MM.1S (cell line): ENCODE measurements around the gene FAM118A.

Source experiments
- DNase-seq: peaks from one replicate; pipeline ENCODE4 v3.0.0-alpha.2; 2015
- H2AFZ ChIP-seq: fragments of 300-600 bp; sonication (generic); 2 replicates; pipeline ENCODE4 v1.6.0; 2016; ENCODE audit warnings: antibody characterized with exemption, low read length
- H3F3A ChIP-seq: fragments of 300-600 bp; sonication (generic); 2 replicates; pipeline ENCODE4 v1.6.1; 2016; ENCODE audit warnings: mild to moderate bottlenecking, antibody characterized with exemption, low read length, moderate library complexity, mixed read lengths; ENCODE audit not compliant: insufficient read depth
- H3K27ac ChIP-seq: fragments of 300-600 bp; sonication (generic); 2 replicates; pipeline ENCODE4 v1.5.1; 2016; ENCODE audit warnings: mild to moderate bottlenecking, low read length
- H3K27me3 ChIP-seq: fragments of 300-600 bp; sonication (generic); replicated peaks from 2 replicates; pipeline ENCODE4 v1.6.0; 2016; ENCODE audit warnings: low read length; ENCODE audit not compliant: insufficient read depth
- H3K36me3 ChIP-seq: fragments of 300-600 bp; sonication (generic); replicated peaks from 2 replicates; pipeline ENCODE4 v1.6.1; 2016; ENCODE audit warnings: mild to moderate bottlenecking, low read length, mixed read lengths; ENCODE audit not compliant: insufficient read depth
- H3K4me1 ChIP-seq: fragments of 300-600 bp; sonication (generic); 2 replicates; pipeline ENCODE4 v1.6.1; 2016; ENCODE audit warnings: low read length, mixed read lengths
- H3K4me2 ChIP-seq: fragments of 300-600 bp; sonication (generic); 2 replicates; pipeline ENCODE4 v1.6.0; 2016; ENCODE audit warnings: low read depth, low read length
- H3K4me3 ChIP-seq: fragments of 300-600 bp; sonication (generic); 2 replicates; pipeline ENCODE4 v1.5.1; 2016; ENCODE audit warnings: low read length, mixed read lengths
- H3K79me2 ChIP-seq: fragments of 300-600 bp; sonication (generic); 2 replicates; pipeline ENCODE4 v1.6.1; 2016; ENCODE audit warnings: mixed run types, low read length, mixed read lengths
- H3K9ac ChIP-seq: fragments of 300-600 bp; sonication (generic); 2 replicates; pipeline ENCODE4 v1.6.1; 2016; ENCODE audit warnings: low read length, mixed read lengths
- H3K9me2 ChIP-seq: fragments of 300-600 bp; sonication (generic); replicated peaks from 2 replicates; pipeline ENCODE4 v1.6.1; 2016; ENCODE audit warnings: mild to moderate bottlenecking, low read length, mixed read lengths; ENCODE audit not compliant: insufficient read depth
- H3K9me3 ChIP-seq: fragments of 300-600 bp; sonication (generic); replicated peaks from 2 replicates; pipeline ENCODE4 v1.6.1; 2016; ENCODE audit warnings: mild to moderate bottlenecking, low read length, mixed read lengths; ENCODE audit not compliant: insufficient read depth
- H4K20me1 ChIP-seq: fragments of 300-600 bp; sonication (generic); 2 replicates; pipeline ENCODE4 v1.6.1; 2016; ENCODE audit warnings: mild to moderate bottlenecking, low read length, moderate library complexity, mixed read lengths; ENCODE audit not compliant: insufficient read depth
- EZH2 ChIP-seq: fragments of 300-600 bp; sonication (generic); optimal IDR thresholded peaks from 2 replicates; pipeline ENCODE3; 2017; ENCODE audit warnings: low read depth, mild to moderate bottlenecking, antibody characterized with exemption, low read length, mixed read lengths
- EZH2phosphoT487 ChIP-seq: fragments of 300-600 bp; sonication (generic); IDR thresholded peaks from 2 replicates; pipeline ENCODE4 v1.6.1; 2018; ENCODE audit warnings: antibody characterized with exemption, low read length
- TF ChIP-seq, protein P1 (sequence below): fragments of 300-600 bp; sonication (generic); IDR thresholded peaks from 2 replicates; pipeline ENCODE4 v1.5.1; 2016; ENCODE audit warnings: antibody characterized with exemption, low read length, mixed read lengths

FAM118A gene

DNA sequence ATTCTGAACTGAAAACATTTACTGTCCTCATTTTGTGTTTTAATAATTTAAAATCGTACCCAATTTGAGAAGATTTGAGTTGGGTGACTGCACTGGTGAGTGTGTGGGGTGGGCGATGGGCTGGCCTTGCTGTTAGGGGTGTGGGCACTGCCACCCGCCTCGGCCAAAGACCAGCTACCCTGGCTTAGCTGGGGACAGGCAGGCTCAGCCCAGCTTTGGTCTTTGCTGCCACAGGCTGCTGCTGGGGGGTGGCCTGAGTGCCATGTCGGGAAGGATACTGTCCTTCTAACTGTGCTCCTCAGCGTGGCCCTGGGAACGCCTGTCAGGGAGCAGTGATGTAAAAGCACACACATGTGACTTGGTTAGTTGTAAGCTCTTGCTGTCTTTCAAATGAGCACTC lies 22.3 kb downstream of the FAM118A start:
- Histone ChIP-seq H2AFZ (no peak overlapping the region), H3K4me1 (no peaks in the 10 kb centered on the region), H3K36me3 (peaks cover 3% of the 10 kb centered on the region; the same call in 1 of the 2 replicates), H3F3A (no peaks in the 10 kb centered on the region), H3K9me2 (no peaks in the 10 kb centered on the region), H4K20me1 (no peaks in the 10 kb centered on the region), H3K4me2 (no peak overlapping the region), H3K9ac (no peak overlapping the region), H3K9me3 (no peaks in the 10 kb centered on the region), H3K27ac (no peak overlapping the region), H3K27me3 (no peaks in the 10 kb centered on the region), H3K4me3 (no peak overlapping the region), H3K79me2 (no peaks in the 10 kb centered on the region)
- no peak for DNase-seq
- TF ChIP-seq, protein P1, sequence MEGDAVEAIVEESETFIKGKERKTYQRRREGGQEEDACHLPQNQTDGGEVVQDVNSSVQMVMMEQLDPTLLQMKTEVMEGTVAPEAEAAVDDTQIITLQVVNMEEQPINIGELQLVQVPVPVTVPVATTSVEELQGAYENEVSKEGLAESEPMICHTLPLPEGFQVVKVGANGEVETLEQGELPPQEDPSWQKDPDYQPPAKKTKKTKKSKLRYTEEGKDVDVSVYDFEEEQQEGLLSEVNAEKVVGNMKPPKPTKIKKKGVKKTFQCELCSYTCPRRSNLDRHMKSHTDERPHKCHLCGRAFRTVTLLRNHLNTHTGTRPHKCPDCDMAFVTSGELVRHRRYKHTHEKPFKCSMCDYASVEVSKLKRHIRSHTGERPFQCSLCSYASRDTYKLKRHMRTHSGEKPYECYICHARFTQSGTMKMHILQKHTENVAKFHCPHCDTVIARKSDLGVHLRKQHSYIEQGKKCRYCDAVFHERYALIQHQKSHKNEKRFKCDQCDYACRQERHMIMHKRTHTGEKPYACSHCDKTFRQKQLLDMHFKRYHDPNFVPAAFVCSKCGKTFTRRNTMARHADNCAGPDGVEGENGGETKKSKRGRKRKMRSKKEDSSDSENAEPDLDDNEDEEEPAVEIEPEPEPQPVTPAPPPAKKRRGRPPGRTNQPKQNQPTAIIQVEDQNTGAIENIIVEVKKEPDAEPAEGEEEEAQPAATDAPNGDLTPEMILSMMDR: no peak
- TF ChIP-seq EZH2 (no peak), EZH2phosphoT487 (no peak)

DNA sequence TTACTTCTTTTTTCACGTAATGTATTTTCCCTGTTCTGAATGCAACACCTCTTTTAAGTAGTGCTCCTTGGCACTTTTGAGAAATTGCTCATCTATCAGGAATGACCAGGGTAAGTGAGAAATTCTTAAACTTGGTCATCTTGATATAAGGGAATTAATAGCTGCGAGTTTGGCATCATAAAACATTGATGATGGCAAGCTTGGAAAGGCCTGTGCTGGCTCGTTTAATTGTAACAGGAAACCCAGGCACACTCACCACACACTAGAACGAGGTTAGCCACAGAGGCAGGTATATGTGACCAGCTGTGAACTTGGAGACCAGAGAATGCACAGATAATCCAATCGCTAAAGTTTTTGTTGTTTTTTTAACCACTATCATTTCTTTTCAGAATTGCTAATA lies 24.3 kb downstream of the FAM118A start:
- Histone ChIP-seq H3K27me3 (no peaks in the 10 kb centered on the region), H4K20me1 (no peaks in the 10 kb centered on the region), H3K9me2 (no peaks in the 10 kb centered on the region), H3K27ac (no peak overlapping the region), H3K4me1 (no peaks in the 10 kb centered on the region), H3K36me3 (peaks cover 3% of the 10 kb centered on the region; the same call in 1 of the 2 replicates), H3K9me3 (no peaks in the 10 kb centered on the region), H3K79me2 (no peaks in the 10 kb centered on the region), H3K4me3 (no peak overlapping the region), H3F3A (no peaks in the 10 kb centered on the region), H3K9ac (no peak overlapping the region), H2AFZ (no peak overlapping the region), H3K4me2 (no peak overlapping the region)
- no peak for DNase-seq
- TF ChIP-seq EZH2 (no peak), EZH2phosphoT487 (no peak)
- TF ChIP-seq, protein P1: no peak

DNA sequence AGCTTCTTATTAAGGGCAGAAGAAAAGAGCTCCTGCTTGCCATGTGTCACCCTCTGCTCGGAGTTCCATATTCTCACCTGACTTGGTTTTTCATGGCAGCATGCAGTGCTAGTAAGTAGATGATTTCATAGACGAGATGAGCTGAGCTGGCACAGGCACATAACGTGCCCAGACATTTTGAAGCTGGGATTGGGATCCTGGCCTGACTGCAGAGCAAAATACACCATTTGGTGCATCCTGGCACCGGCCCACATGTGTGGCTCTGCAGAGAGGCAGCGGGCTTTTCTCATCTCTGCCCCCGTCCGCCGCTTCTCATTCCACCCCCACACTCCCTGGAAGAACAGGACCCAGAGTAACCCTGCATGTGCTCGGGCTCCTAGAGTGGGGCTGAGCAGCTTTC lies 24.8 kb downstream of the FAM118A start:
- Histone ChIP-seq H2AFZ (no peak overlapping the region), H3K79me2 (no peaks in the 10 kb centered on the region), H3K9me2 (no peaks in the 10 kb centered on the region), H3K27me3 (no peaks in the 10 kb centered on the region), H3K4me3 (no peak overlapping the region), H3K4me2 (no peak overlapping the region), H3K4me1 (no peaks in the 10 kb centered on the region), H3F3A (no peaks in the 10 kb centered on the region), H3K36me3 (peaks cover 3% of the 10 kb centered on the region; the same call in 1 of the 2 replicates), H3K27ac (no peak overlapping the region), H3K9ac (no peak overlapping the region), H4K20me1 (no peaks in the 10 kb centered on the region), H3K9me3 (no peaks in the 10 kb centered on the region)
- no peak for DNase-seq
- TF ChIP-seq EZH2 (no peak), EZH2phosphoT487 (no peak)
- TF ChIP-seq, protein P1: no peak
